H9 (cell line): ENCODE measurements around the gene SYNE3. TPM values are rescaled to one million over a fixed set of nuclear protein-coding genes. Genes with fewer than 3 reads are reported as not detected.

Experiments used
- DNase-seq: peaks from one replicate; pipeline ENCODE4 v3.0.0-alpha.2; 2017
- H2AFZ ChIP-seq: one replicate; pipeline ENCODE4 v1.6.1; 2013; ENCODE audit warnings: mild to moderate bottlenecking, low read length, control low read depth, moderate library complexity
- H2AK5ac ChIP-seq: 2 replicates; pipeline ENCODE4 v1.6.1; 2013; ENCODE audit warnings: low read length, control low read depth, mixed read lengths; ENCODE audit not compliant: insufficient read length
- H2BK120ac ChIP-seq: one replicate; pipeline ENCODE4 v1.6.1; 2013; ENCODE audit warnings: low read depth, mild to moderate bottlenecking, low read length, control low read depth, inconsistent platforms; ENCODE audit not compliant: poor library complexity, severe bottlenecking
- H2BK12ac ChIP-seq: 2 replicates; pipeline ENCODE4 v1.6.1; 2013; ENCODE audit warnings: low read length, control low read depth, mixed read lengths, low read depth; ENCODE audit not compliant: insufficient read length
- H2BK15ac ChIP-seq: 2 replicates; pipeline ENCODE4 v1.6.1; 2013; ENCODE audit warnings: low read depth, low read length, control low read depth
- H2BK20ac ChIP-seq: one replicate; pipeline ENCODE4 v1.6.1; 2013; ENCODE audit warnings: low read depth, mild to moderate bottlenecking, low read length, control low read depth, inconsistent platforms; ENCODE audit not compliant: poor library complexity, severe bottlenecking
- H2BK5ac ChIP-seq: 2 replicates; pipeline ENCODE4 v1.6.1; 2013; ENCODE audit warnings: low read length, control low read depth, mixed read lengths; ENCODE audit not compliant: insufficient read length
- H3K14ac ChIP-seq: 2 replicates; pipeline ENCODE4 v1.6.1; 2013; ENCODE audit warnings: low read length, control low read depth; ENCODE audit not compliant: insufficient read depth
- H3K18ac ChIP-seq: 2 replicates; pipeline ENCODE4 v1.6.1; 2013; ENCODE audit warnings: low read depth, mild to moderate bottlenecking, mixed read lengths, low read length, control low read depth; ENCODE audit not compliant: insufficient read length
- H3K23ac ChIP-seq: 2 replicates; pipeline ENCODE4 v1.6.1; 2013; ENCODE audit warnings: low read length, control low read depth, mixed read lengths, low read depth; ENCODE audit not compliant: insufficient read length
- H3K23me2 ChIP-seq: 2 replicates; pipeline ENCODE4 v1.6.1; 2013; ENCODE audit warnings: low read depth, mild to moderate bottlenecking, mixed read lengths, low read length, control low read depth; ENCODE audit not compliant: insufficient read length, poor library complexity, severe bottlenecking
- H3K27ac ChIP-seq: 2 replicates; pipeline ENCODE4 v1.5.1; 2013; ENCODE audit warnings: low read length, control low read depth, mixed read lengths, low read depth; ENCODE audit not compliant: insufficient read length
- H3K27me3 ChIP-seq: 2 replicates; pipeline ENCODE4 v1.6.1; 2013; ENCODE audit warnings: low read length, control low read depth, inconsistent platforms; ENCODE audit not compliant: insufficient read depth
- H3K4ac ChIP-seq: 2 replicates; pipeline ENCODE4 v1.6.1; 2013; ENCODE audit warnings: low read depth, mild to moderate bottlenecking, control low read depth, inconsistent platforms, low read length, moderate library complexity
- H3K4me1 ChIP-seq: 2 replicates; pipeline ENCODE4 v1.6.1; 2013; ENCODE audit warnings: low read length, control low read depth, inconsistent platforms; ENCODE audit not compliant: insufficient read depth
- H3K4me2 ChIP-seq: 2 replicates; pipeline ENCODE4 v1.6.1; 2013; ENCODE audit warnings: low read length, control low read depth, mixed read lengths; ENCODE audit not compliant: insufficient read length, insufficient read depth
- H3K56ac ChIP-seq: 2 replicates; pipeline ENCODE4 v1.6.1; 2013; ENCODE audit warnings: low read depth, mild to moderate bottlenecking, mixed read lengths, low read length, control low read depth; ENCODE audit not compliant: insufficient read length
- H3K79me1 ChIP-seq: 2 replicates; pipeline ENCODE4 v1.6.1; 2013; ENCODE audit warnings: low read depth, mild to moderate bottlenecking, moderate library complexity, low read length, control low read depth, inconsistent platforms; ENCODE audit not compliant: insufficient read depth, poor library complexity, severe bottlenecking
- H3K79me2 ChIP-seq: 2 replicates; pipeline ENCODE4 v1.6.1; 2013; ENCODE audit warnings: low read length, control low read depth, inconsistent platforms; ENCODE audit not compliant: insufficient read depth
- H3K9ac ChIP-seq: 2 replicates; pipeline ENCODE4 v1.6.1; 2013; ENCODE audit warnings: low read length, control low read depth, mixed read lengths; ENCODE audit not compliant: insufficient read length; ENCODE audit errors: extremely low read depth
- H3K9me3 ChIP-seq: one replicate; pipeline ENCODE4 v1.6.1; 2013; ENCODE audit warnings: low read depth, low read length, inconsistent platforms; ENCODE audit not compliant: control insufficient read depth
- H3T11ph ChIP-seq: one replicate; pipeline ENCODE4 v1.6.1; 2013; ENCODE audit warnings: mild to moderate bottlenecking, low read length, control low read depth, inconsistent platforms
- H4K20me1 ChIP-seq: one replicate; pipeline ENCODE4 v1.6.1; 2013; ENCODE audit not compliant: control insufficient read depth, insufficient read length, insufficient read depth
- H4K5ac ChIP-seq: 2 replicates; pipeline ENCODE4 v1.6.1; 2013; ENCODE audit warnings: low read depth, mild to moderate bottlenecking, mixed read lengths, low read length, control low read depth; ENCODE audit not compliant: insufficient read length
- H4K8ac ChIP-seq: replicated peaks from 2 replicates; pipeline ENCODE4 v1.6.1; 2013; ENCODE audit warnings: low read length, control low read depth, mixed read lengths, low read depth; ENCODE audit not compliant: insufficient read length
- H4K91ac ChIP-seq: 2 replicates; pipeline ENCODE4 v1.6.1; 2013; ENCODE audit warnings: low read depth, mild to moderate bottlenecking, moderate library complexity, mixed read lengths, low read length, control low read depth; ENCODE audit not compliant: insufficient read length
- H3K27ac Mint-ChIP-seq, 3 experiments: 2 replicates in 2 of 3; 3 replicates in 1 of 3; pipeline ENCODE4 v1.8.0; 2020 to 2021; ENCODE audit warnings: mixed read lengths in 3 of 3, mild to moderate bottlenecking in 1 of 3, moderate library complexity in 1 of 3
- H3K27me3 Mint-ChIP-seq: 2 replicates; pipeline ENCODE4 v1.8.0; 2021; ENCODE audit warnings: low read depth, mild to moderate bottlenecking, moderate library complexity, mixed read lengths
- H3K36me3 Mint-ChIP-seq, 3 experiments: 2 replicates in 2 of 3; 3 replicates in 1 of 3; pipeline ENCODE4 v1.8.0; 2020 to 2021; ENCODE audit warnings: low read depth in 3 of 3, mixed read lengths in 3 of 3; ENCODE audit not compliant: insufficient read depth in 1 of 3
- H3K4me1 Mint-ChIP-seq, 2 experiments: 2 replicates each; pipeline ENCODE4 v1.8.0; 2020; ENCODE audit warnings: mixed read lengths in 2 of 2
- H3K4me3 Mint-ChIP-seq, 2 experiments: 2 replicates in 1 of 2; 3 replicates in 1 of 2; pipeline ENCODE4 v1.8.0; 2020 to 2021; ENCODE audit warnings: mild to moderate bottlenecking in 2 of 2, mixed read lengths in 2 of 2, moderate library complexity in 1 of 2
- H3K9me3 Mint-ChIP-seq, 2 experiments: 2 replicates in 1 of 2; 3 replicates in 1 of 2; pipeline ENCODE4 v1.8.0; 2020; ENCODE audit warnings: mild to moderate bottlenecking in 2 of 2, mixed read lengths in 2 of 2, moderate library complexity in 1 of 2
- CTCF ChIP-seq: fragments of 200-600 bp; sonication (generic); conservative IDR thresholded peaks from 3 replicates; pipeline ENCODE4 v1.8.0; 2021; ENCODE audit warnings: antibody characterized with exemption, mild to moderate bottlenecking
- WGBS: extraction: QIAGEN DNeasy Blood & Tissue Kit; methylation state at CpG from one replicate; pipeline ENCODE4 v1.1.7; 2013; ENCODE audit warnings: missing lambda C conversion rate, low lambda C conversion rate, mixed read lengths; ENCODE audit not compliant: insufficient read length; ENCODE audit errors: extremely low coverage; 5-methylcytosine and 5-hydroxymethylcytosine counted together
- total RNA-seq: library from RNA; stranded (reverse); gene quantifications from 2 replicates; pipeline ENCODE4 v1.2.1, GENCODE V29; 2021

SYNE3 gene
- total RNA-seq, 1 experiment from 2014 or later: 0.11 TPM

GRCh38 chr14:95489214-95490137, 27.0 kb downstream of the SYNE3 start:
- H3K27me3 Mint-ChIP-seq: no peaks in the 10 kb centered on the region
- no peak overlapping the region for H3K27ac Mint-ChIP-seq
- H3K4ac ChIP-seq: no peak overlapping the region
- H3K9me3 ChIP-seq: no peaks in the 10 kb centered on the region
- H3K18ac ChIP-seq: no peak overlapping the region
- H3K79me1 ChIP-seq: no peaks in the 10 kb centered on the region
- no peak for TF ChIP-seq CTCF
- H4K20me1 ChIP-seq: no peaks in the 10 kb centered on the region
- no peak overlapping the region for H3T11ph ChIP-seq
- no peaks in the 10 kb centered on the region for H3K4me1 ChIP-seq
- H3K23ac ChIP-seq: no peak overlapping the region
- peaks cover 0 to 3% of the 10 kb centered on the region in 2 experiments; a peak in 1 of 5 replicates for H3K9me3 Mint-ChIP-seq
- no peak overlapping the region for H2BK5ac ChIP-seq
- DNase-seq: no peak
- H4K8ac ChIP-seq: no peak overlapping the region
- no peaks in the 10 kb centered on the region for H3K23me2 ChIP-seq
- no peak overlapping the region for H2BK120ac ChIP-seq
- H3K27ac ChIP-seq: no peak overlapping the region
- no peak overlapping the region for H4K5ac ChIP-seq
- WGBS: no CpG with 5 or more reads among the region's 9 CpGs
- H3K56ac ChIP-seq: no peak overlapping the region
- no peak overlapping the region for H2BK12ac ChIP-seq
- no peak overlapping the region for H3K4me2 ChIP-seq
- no peak overlapping the region for H3K14ac ChIP-seq
- H4K91ac ChIP-seq: no peak overlapping the region
- H3K36me3 Mint-ChIP-seq: no peaks in the 10 kb centered on the region
- H3K27me3 ChIP-seq: no peaks in the 10 kb centered on the region
- no peak overlapping the region for H2BK20ac ChIP-seq
- H2BK15ac ChIP-seq: no peak overlapping the region
- no peak overlapping the region for H2AFZ ChIP-seq
- no peak overlapping the region for H2AK5ac ChIP-seq
- no peak overlapping the region for H3K9ac ChIP-seq
- no peaks in the 10 kb centered on the region for H3K79me2 ChIP-seq
- H3K4me3 Mint-ChIP-seq: no peak overlapping the region
- H3K4me1 Mint-ChIP-seq: peaks cover 17 to 18% of the 10 kb centered on the region in 2 experiments
